ENCODE results near the gene ITGB1. TPM values are rescaled to one million over a fixed set of nuclear protein-coding genes. Genes with fewer than 3 reads are reported as not detected.

Gene ITGB1
- total RNA-seq, 4 donors from 2014 or later: 57.8 to 256 (median 162) TPM

DNA sequence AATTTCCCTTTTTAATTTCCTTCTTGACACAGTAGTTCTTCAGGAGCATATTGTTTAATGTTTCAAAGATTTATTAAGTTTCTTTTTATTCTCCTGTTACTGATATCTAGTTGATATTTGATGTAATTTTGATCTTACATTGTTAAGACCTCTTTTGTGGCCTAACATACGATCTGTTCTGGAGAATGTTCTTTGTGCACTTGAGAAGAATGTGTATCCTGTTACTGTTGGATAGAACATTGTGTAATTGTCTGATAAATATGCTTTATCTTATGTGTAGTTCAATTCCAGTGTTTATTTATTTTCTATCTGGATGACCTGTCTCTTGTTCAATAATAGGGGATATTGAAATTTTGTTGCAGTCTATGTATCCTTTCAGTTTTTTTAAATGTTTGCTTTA lies 106.7 kb downstream of the ITGB1 start:
- H3K9me3 ChIP-seq: no peaks in the 10 kb centered on the region
- no peaks in the 10 kb centered on the region for H3K36me3 ChIP-seq
- DNase-seq: no peak
- H3K27ac ChIP-seq: no peak overlapping the region
- H3K4me1 ChIP-seq: no peaks in the 10 kb centered on the region
- no peak overlapping the region for H3K4me3 ChIP-seq
- TF ChIP-seq, protein P1, sequence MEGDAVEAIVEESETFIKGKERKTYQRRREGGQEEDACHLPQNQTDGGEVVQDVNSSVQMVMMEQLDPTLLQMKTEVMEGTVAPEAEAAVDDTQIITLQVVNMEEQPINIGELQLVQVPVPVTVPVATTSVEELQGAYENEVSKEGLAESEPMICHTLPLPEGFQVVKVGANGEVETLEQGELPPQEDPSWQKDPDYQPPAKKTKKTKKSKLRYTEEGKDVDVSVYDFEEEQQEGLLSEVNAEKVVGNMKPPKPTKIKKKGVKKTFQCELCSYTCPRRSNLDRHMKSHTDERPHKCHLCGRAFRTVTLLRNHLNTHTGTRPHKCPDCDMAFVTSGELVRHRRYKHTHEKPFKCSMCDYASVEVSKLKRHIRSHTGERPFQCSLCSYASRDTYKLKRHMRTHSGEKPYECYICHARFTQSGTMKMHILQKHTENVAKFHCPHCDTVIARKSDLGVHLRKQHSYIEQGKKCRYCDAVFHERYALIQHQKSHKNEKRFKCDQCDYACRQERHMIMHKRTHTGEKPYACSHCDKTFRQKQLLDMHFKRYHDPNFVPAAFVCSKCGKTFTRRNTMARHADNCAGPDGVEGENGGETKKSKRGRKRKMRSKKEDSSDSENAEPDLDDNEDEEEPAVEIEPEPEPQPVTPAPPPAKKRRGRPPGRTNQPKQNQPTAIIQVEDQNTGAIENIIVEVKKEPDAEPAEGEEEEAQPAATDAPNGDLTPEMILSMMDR (IDR thresholded peaks at IDR 0.05): no peak
- TF ChIP-seq POLR2A (IDR thresholded peaks at IDR 0.05): no peak
- no peaks in the 10 kb centered on the region for H3K27me3 ChIP-seq
